Loucy (cell line): ENCODE results near the gene RHOD.
A peak's percentile ranks its signal among the peaks of the same experiment; 100 is the strongest.

Source experiments
- EZH2phosphoT487 ChIP-seq: fragments of 200-600 bp; IDR thresholded peaks from 2 replicates; pipeline ENCODE4 v1.6.1; 2018; ENCODE audit warnings: antibody characterized with exemption, mild to moderate bottlenecking, moderate library complexity, borderline replicate concordance
- TF ChIP-seq, protein P1 (sequence below): fragments of 200-600 bp; sonication (generic); conservative IDR thresholded peaks from 2 replicates; pipeline ENCODE4 v1.5.1; 2014; ENCODE audit warnings: mild to moderate bottlenecking, antibody characterized with exemption, low read length

DNA sequence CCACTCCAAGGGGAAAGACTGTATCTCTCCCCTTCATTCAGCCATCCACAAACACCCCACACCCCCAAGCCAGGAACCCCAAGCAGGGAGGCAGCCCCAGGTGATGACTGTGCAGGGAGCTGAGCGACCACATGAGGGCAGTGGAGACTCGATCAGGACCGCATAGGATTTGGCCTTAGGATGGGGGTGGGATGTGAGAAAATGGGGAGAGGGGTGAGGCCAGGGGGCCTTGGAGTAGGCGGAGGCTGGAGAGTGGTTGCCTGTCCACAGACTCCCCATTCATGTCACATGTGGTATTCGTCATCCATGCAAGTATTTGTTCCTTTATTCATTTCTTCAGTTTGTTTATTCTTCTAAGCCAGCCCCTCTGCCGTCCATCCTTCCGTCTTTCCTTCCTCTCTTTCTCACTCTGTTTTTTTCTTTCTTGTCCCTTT is 2.7 kb upstream of the RHOD start:
- TF ChIP-seq, protein P1, sequence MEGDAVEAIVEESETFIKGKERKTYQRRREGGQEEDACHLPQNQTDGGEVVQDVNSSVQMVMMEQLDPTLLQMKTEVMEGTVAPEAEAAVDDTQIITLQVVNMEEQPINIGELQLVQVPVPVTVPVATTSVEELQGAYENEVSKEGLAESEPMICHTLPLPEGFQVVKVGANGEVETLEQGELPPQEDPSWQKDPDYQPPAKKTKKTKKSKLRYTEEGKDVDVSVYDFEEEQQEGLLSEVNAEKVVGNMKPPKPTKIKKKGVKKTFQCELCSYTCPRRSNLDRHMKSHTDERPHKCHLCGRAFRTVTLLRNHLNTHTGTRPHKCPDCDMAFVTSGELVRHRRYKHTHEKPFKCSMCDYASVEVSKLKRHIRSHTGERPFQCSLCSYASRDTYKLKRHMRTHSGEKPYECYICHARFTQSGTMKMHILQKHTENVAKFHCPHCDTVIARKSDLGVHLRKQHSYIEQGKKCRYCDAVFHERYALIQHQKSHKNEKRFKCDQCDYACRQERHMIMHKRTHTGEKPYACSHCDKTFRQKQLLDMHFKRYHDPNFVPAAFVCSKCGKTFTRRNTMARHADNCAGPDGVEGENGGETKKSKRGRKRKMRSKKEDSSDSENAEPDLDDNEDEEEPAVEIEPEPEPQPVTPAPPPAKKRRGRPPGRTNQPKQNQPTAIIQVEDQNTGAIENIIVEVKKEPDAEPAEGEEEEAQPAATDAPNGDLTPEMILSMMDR = peak; percentile 78
- TF ChIP-seq EZH2phosphoT487 = no peak
